Neural progenitor cell (in vitro differentiated cells): Measurements from ENCODE around the gene RPUSD2. TPM values are rescaled to one million over a fixed set of nuclear protein-coding genes. Genes with fewer than 3 reads are reported as not detected.

Source experiments
- DNase-seq: peaks from one replicate; pipeline ENCODE4 v3.0.0-alpha.2; 2016; ENCODE audit warnings: low spot score
- H2AFZ ChIP-seq: fragments of 200-600 bp; sonication (generic); replicated peaks from 2 replicates; pipeline ENCODE4 v1.6.1; 2016; ENCODE audit warnings: antibody characterized with exemption
- H3F3A ChIP-seq: fragments of 200-600 bp; sonication (generic); 2 replicates; pipeline ENCODE4 v1.6.1; 2016; ENCODE audit warnings: antibody characterized with exemption, low read depth
- H3K27ac ChIP-seq: fragments of 200-600 bp; sonication (generic); 2 replicates; pipeline ENCODE4 v1.5.1; 2016; ENCODE audit warnings: mild to moderate bottlenecking
- H3K27me3 ChIP-seq: fragments of 200-600 bp; sonication (generic); 2 replicates; pipeline ENCODE4 v1.6.1; 2016; ENCODE audit warnings: mild to moderate bottlenecking, moderate library complexity
- H3K36me3 ChIP-seq: fragments of 200-600 bp; sonication (generic); 2 replicates; pipeline ENCODE4 v1.5.1; 2016
- H3K4me1 ChIP-seq: fragments of 200-600 bp; sonication (generic); 2 replicates; pipeline ENCODE4 v1.6.1; 2016; ENCODE audit warnings: mixed run types
- H3K4me2 ChIP-seq: fragments of 200-600 bp; sonication (generic); 2 replicates; pipeline ENCODE4 v1.6.1; 2016
- H3K4me3 ChIP-seq: fragments of 200-600 bp; sonication (generic); 2 replicates; pipeline ENCODE4 v1.5.1; 2016
- H3K79me2 ChIP-seq: fragments of 200-600 bp; sonication (generic); 2 replicates; pipeline ENCODE4 v1.6.1; 2016; ENCODE audit warnings: low read depth
- H3K9ac ChIP-seq: fragments of 200-600 bp; sonication (generic); 2 replicates; pipeline ENCODE4 v1.6.1; 2016
- H3K9me3 ChIP-seq: fragments of 200-600 bp; sonication (generic); 2 replicates; pipeline ENCODE4 v1.5.1; 2016; ENCODE audit warnings: low read depth
- H4K20me1 ChIP-seq: fragments of 200-600 bp; sonication (generic); 2 replicates; pipeline ENCODE4 v1.6.1; 2016; ENCODE audit warnings: low read depth
- H3K27ac Mint-ChIP-seq: 3 replicates; pipeline ENCODE4 v1.8.0; 2021; ENCODE audit warnings: mixed read lengths
- H3K27me3 Mint-ChIP-seq: 2 replicates; pipeline ENCODE4 v1.8.0; 2022; ENCODE audit warnings: low read depth, mild to moderate bottlenecking, inconsistent platforms, moderate library complexity, mixed read lengths; ENCODE audit not compliant: insufficient read depth
- H3K36me3 Mint-ChIP-seq: 3 replicates; pipeline ENCODE4 v1.8.0; 2021; ENCODE audit warnings: mixed read lengths
- H3K4me1 Mint-ChIP-seq: 3 replicates; pipeline ENCODE4 v1.8.0; 2021; ENCODE audit warnings: mixed read lengths
- H3K4me3 Mint-ChIP-seq: 3 replicates; pipeline ENCODE4 v1.8.0; 2021; ENCODE audit warnings: mild to moderate bottlenecking, moderate library complexity, mixed read lengths
- H3K9me3 Mint-ChIP-seq: 3 replicates; pipeline ENCODE4 v1.8.0; 2020; ENCODE audit warnings: mixed read lengths
- EZH2 ChIP-seq: fragments of 200-600 bp; sonication (generic); IDR thresholded peaks from 2 replicates; pipeline ENCODE4 v1.6.1; 2017; ENCODE audit warnings: antibody characterized with exemption, mild to moderate bottlenecking, moderate library complexity
- EZH2phosphoT487 ChIP-seq: fragments of 200-600 bp; sonication (generic); IDR thresholded peaks from 2 replicates; pipeline ENCODE4 v1.6.1; 2017; ENCODE audit warnings: antibody characterized with exemption
- total RNA-seq: library from RNA; depleted of rRNA; stranded (reverse); fragments of >200 nt; gene quantifications from 2 replicates; pipeline ENCODE4 v1.2.3, GENCODE V29; 2015; ENCODE audit warnings: low replicate concordance
- TF ChIP-seq, protein P1 (sequence below): fragments of 200-600 bp; sonication (generic); IDR thresholded peaks from 2 replicates; pipeline ENCODE4 v1.5.1; 2017; ENCODE audit warnings: antibody characterized with exemption, mild to moderate bottlenecking

Gene RPUSD2
- total RNA-seq, 1 donor from 2014 or later = 5.0 TPM

DNA sequence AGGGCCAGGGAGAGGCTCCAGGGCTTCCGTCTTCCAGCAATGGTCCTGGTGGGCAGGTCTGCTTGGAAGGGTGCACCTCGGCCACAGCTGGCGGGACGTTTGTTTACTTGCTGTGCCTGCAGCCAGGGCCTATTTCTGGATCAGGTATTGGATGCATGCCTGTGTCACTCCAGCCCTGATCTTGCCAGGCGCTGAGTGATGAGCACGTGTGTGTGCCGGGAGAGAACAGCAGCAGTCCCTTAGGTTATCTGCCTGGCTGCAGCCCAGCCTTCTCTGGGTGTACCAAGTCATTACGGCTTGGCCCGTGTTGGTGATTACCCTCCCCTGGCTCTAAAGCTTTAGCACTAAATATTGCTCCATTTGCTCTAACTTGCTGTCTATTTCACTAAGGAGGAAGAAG is 19.2 kb upstream of the RPUSD2 start:
- no peak for DNase-seq

DNA sequence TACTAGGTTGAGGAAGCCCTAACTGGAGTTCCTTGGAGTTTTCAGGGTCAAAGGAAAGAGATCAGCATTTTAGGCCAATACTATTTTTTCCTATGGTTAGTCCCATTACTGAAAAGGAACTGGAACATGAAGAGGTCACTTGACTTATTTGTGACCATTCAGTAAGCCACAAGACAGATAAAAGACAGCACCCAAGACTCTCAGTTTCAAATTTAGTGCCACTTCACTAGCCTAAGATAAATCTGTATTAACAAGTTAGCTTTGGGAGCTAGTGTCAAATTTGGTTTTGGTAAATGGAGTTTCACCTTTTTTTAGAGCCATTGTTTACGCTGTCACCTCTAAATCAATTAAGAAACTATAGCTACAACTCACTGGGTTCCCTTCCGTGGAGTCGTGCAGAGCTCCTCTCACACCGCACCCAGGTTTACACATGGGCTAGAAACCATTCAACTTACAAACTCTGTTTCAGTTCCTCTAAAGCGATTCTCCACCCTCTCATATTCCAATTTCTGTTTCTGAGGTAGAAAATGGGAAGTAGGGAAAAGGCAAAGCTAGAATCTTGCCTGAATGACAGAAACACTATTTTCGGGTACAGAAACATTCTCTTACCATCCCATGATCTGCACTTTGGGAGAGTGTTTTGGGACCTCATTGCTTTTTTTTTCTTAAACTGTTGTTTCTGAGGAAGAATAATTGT is 18.6 kb upstream of the RPUSD2 start:
- no peak overlapping the region for H3K4me3 Mint-ChIP-seq
- Histone ChIP-seq H3K4me2 (no peak overlapping the region), H4K20me1 (peaks cover 7% of the 10 kb centered on the region), H3K9ac (no peak overlapping the region), H3K36me3 (no peaks in the 10 kb centered on the region), H2AFZ (no peak overlapping the region), H3K79me2 (no peaks in the 10 kb centered on the region), H3F3A (peaks cover 19% of the 10 kb centered on the region), H3K27me3 (no peaks in the 10 kb centered on the region), H3K4me1 (peaks cover 14% of the 10 kb centered on the region), H3K9me3 (no peaks in the 10 kb centered on the region), H3K27ac (no peak overlapping the region), H3K4me3 (no peak overlapping the region)
- no peak overlapping the region for H3K27ac Mint-ChIP-seq
- peaks cover 3% of the 10 kb centered on the region for H3K27me3 Mint-ChIP-seq
- H3K9me3 Mint-ChIP-seq = no peaks in the 10 kb centered on the region
- no peak for DNase-seq
- TF ChIP-seq EZH2phosphoT487 (no peak), EZH2 (no peak)
- TF ChIP-seq, protein P1, sequence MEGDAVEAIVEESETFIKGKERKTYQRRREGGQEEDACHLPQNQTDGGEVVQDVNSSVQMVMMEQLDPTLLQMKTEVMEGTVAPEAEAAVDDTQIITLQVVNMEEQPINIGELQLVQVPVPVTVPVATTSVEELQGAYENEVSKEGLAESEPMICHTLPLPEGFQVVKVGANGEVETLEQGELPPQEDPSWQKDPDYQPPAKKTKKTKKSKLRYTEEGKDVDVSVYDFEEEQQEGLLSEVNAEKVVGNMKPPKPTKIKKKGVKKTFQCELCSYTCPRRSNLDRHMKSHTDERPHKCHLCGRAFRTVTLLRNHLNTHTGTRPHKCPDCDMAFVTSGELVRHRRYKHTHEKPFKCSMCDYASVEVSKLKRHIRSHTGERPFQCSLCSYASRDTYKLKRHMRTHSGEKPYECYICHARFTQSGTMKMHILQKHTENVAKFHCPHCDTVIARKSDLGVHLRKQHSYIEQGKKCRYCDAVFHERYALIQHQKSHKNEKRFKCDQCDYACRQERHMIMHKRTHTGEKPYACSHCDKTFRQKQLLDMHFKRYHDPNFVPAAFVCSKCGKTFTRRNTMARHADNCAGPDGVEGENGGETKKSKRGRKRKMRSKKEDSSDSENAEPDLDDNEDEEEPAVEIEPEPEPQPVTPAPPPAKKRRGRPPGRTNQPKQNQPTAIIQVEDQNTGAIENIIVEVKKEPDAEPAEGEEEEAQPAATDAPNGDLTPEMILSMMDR = no peak
- peaks cover 25% of the 10 kb centered on the region for H3K4me1 Mint-ChIP-seq
- peaks cover 5% of the 10 kb centered on the region for H3K36me3 Mint-ChIP-seq

More for the DNA sequence above, 19.2 kb upstream of the RPUSD2 start:
- no peak for TF ChIP-seq EZH2
- TF ChIP-seq EZH2phosphoT487 = no peak
- TF ChIP-seq, protein P1 = no peak
- H3K4me3 ChIP-seq = no peak overlapping the region
- no peak overlapping the region for H3K27ac ChIP-seq
- H3K27ac Mint-ChIP-seq = no peak overlapping the region
- no peaks in the 10 kb centered on the region for H3K9me3 ChIP-seq
- H3K9me3 Mint-ChIP-seq = no peaks in the 10 kb centered on the region
- H2AFZ ChIP-seq = no peak overlapping the region
- H3K4me1 Mint-ChIP-seq = peaks cover 22% of the 10 kb centered on the region
- peaks cover 5% of the 10 kb centered on the region for H3K36me3 Mint-ChIP-seq
- H3K36me3 ChIP-seq = no peaks in the 10 kb centered on the region
- no peak overlapping the region for H3K9ac ChIP-seq
- H3K27me3 Mint-ChIP-seq = peaks cover 3% of the 10 kb centered on the region
- H4K20me1 ChIP-seq = peaks cover 7% of the 10 kb centered on the region
- H3K79me2 ChIP-seq = no peaks in the 10 kb centered on the region
- H3K27me3 ChIP-seq = no peaks in the 10 kb centered on the region
- H3F3A ChIP-seq = peaks cover 19% of the 10 kb centered on the region
- peaks cover 12% of the 10 kb centered on the region for H3K4me1 ChIP-seq
- no peak overlapping the region for H3K4me3 Mint-ChIP-seq
- H3K4me2 ChIP-seq = no peak overlapping the region

DNA sequence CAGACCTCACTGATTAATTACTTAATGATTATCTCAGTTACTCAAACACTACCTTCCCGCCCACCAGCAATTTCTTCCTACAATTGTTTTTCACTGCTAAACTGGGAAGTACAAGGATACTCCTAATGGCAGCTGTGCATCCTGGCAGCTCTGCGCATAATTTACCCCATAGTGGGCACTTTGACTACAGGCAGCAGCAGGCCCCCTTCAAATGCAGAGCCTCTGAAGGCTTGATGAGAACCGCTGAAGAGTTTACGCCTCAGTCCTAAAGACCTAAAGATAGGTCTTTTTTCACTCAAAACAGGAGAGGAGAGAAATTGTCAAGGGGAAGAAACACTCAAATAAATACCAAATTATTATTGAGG is 15.0 kb upstream of the RPUSD2 start:
- Mint-ChIP-seq H3K27me3 (peaks cover 8% of the 10 kb centered on the region), H3K27ac (peak overlapping the region; percentile 54), H3K36me3 (peaks cover 15% of the 10 kb centered on the region), H3K9me3 (no peaks in the 10 kb centered on the region), H3K4me3 (peak overlapping the region; percentile 43), H3K4me1 (peaks cover 25% of the 10 kb centered on the region)
- Histone ChIP-seq H3K9ac (no peak overlapping the region), H3F3A (peaks cover 19% of the 10 kb centered on the region), H3K9me3 (no peaks in the 10 kb centered on the region), H3K27ac (no peak overlapping the region), H4K20me1 (peaks cover 7% of the 10 kb centered on the region), H2AFZ (no peak overlapping the region), H3K27me3 (no peaks in the 10 kb centered on the region), H3K4me1 (peaks cover 14% of the 10 kb centered on the region), H3K4me3 (no peak overlapping the region), H3K79me2 (no peaks in the 10 kb centered on the region), H3K4me2 (peak overlapping the region; percentile 57), H3K36me3 (no peaks in the 10 kb centered on the region)
- TF ChIP-seq, protein P1 = no peak
- TF ChIP-seq EZH2phosphoT487 (no peak), EZH2 (no peak)
- DNase-seq = peak; percentile 47
